Breast epithelium (tissue), 4 donors: ENCODE measurements around the gene C1RL. TPM values are rescaled to one million over a fixed set of nuclear protein-coding genes. Genes with fewer than 3 reads are reported as not detected.

Experiments
- DNase-seq, 2 donors: peaks; one replicate each; pipeline ENCODE4 v3.0.0-alpha.2; 2019; ENCODE audit warnings: low spot score in 2 of 2
- H3K27ac ChIP-seq, 2 donors: fragments of 200-600 bp; sonication (generic) in 1 of 2; one replicate each; pipeline ENCODE4 v1.5.1; 2016 to 2019; ENCODE audit warnings: mild to moderate bottlenecking in 1 of 2
- H3K27me3 ChIP-seq, 2 donors: fragments of 200-600 bp; sonication (generic) in 1 of 2; one replicate each; pipeline versions ENCODE4 v1.5.1 to v1.6.0; 2017 to 2019; ENCODE audit warnings: control low read depth in 1 of 2, mild to moderate bottlenecking in 1 of 2
- H3K36me3 ChIP-seq: fragments of 200-600 bp; one replicate; pipeline ENCODE4 v1.5.1; 2019
- H3K4me1 ChIP-seq, 2 donors: fragments of 200-600 bp; sonication (generic); one replicate each; pipeline ENCODE4 v1.5.1; 2016 to 2019; ENCODE audit warnings: control low read depth in 1 of 2
- H3K4me3 ChIP-seq, 3 donors: fragments of 200-600 bp; sonication (generic); 1 replicate in 2 of 3; 2 replicates in 1 of 3; pipeline ENCODE4 v1.5.1; 2016 to 2019; ENCODE audit warnings: mild to moderate bottlenecking in 3 of 3, moderate library complexity in 2 of 3
- H3K9me3 ChIP-seq, 2 donors: fragments of 200-600 bp; sonication (generic) in 1 of 2; one replicate each; pipeline ENCODE4 v1.5.1; 2016 to 2019; ENCODE audit warnings: control low read depth in 1 of 2
- POLR2A ChIP-seq: fragments of 450-650 bp; IDR thresholded peaks from one replicate; pipeline ENCODE4 v1.6.1; 2016; ENCODE audit warnings: antibody characterized with exemption, mild to moderate bottlenecking, moderate library complexity
- POLR2AphosphoS5 ChIP-seq, 3 donors: sonication (generic); formaldehyde crosslinking; IDR thresholded peaks; one replicate each; pipeline ENCODE4 v1.6.1; 2017; ENCODE audit warnings: antibody characterized with exemption in 3 of 3
- intact Hi-C: fragments of 100-400 bp; cut with DNase I; formaldehyde crosslinking; loops from one replicate; pipeline ENCODE4 v1.15.1; 2023; ENCODE audit warnings: low total_unique reads
- total RNA-seq, 3 donors: library from RNA; depleted of rRNA; stranded (reverse); fragments of >200 nt; gene quantifications; one replicate each; pipeline ENCODE4 v1.1.0, GENCODE V29; 2016
- TF ChIP-seq, protein P1 (sequence below), 3 donors: fragments of 450-650 bp; IDR thresholded peaks; one replicate each; pipeline ENCODE4 v1.5.1; 2016 to 2017; ENCODE audit warnings: antibody characterized with exemption in 3 of 3, mild to moderate bottlenecking in 3 of 3, moderate library complexity in 3 of 3

C1RL gene
- total RNA-seq, 3 donors from 2014 or later, result 80.6 to 138 (median 124) TPM

DNA sequence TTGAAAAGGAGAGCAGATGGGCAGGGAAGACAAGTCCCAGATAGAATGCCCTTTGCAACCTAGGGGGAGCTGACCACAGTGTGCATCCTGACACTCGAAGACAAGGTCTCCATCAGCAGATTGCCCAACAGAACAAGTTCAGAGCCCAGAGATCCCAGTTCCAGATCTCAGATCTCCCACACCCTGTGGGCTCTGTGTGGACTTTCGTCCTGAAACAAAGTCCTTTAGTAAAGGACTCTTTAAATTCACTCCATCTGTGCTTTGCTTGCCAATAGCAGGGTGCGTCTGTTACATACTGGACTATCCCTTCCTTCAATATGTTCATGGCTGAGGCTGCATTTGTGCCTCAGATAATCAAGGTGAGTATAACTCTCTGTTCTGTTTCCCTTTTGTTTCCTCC lies 8.7 kb upstream of the C1RL start:
- no peak for TF ChIP-seq POLR2AphosphoS5 (IDR thresholded peaks at IDR 0.05)
- TF ChIP-seq, protein P1, sequence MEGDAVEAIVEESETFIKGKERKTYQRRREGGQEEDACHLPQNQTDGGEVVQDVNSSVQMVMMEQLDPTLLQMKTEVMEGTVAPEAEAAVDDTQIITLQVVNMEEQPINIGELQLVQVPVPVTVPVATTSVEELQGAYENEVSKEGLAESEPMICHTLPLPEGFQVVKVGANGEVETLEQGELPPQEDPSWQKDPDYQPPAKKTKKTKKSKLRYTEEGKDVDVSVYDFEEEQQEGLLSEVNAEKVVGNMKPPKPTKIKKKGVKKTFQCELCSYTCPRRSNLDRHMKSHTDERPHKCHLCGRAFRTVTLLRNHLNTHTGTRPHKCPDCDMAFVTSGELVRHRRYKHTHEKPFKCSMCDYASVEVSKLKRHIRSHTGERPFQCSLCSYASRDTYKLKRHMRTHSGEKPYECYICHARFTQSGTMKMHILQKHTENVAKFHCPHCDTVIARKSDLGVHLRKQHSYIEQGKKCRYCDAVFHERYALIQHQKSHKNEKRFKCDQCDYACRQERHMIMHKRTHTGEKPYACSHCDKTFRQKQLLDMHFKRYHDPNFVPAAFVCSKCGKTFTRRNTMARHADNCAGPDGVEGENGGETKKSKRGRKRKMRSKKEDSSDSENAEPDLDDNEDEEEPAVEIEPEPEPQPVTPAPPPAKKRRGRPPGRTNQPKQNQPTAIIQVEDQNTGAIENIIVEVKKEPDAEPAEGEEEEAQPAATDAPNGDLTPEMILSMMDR (IDR thresholded peaks at IDR 0.05), result no peak
- TF ChIP-seq POLR2A, result no peak
- H3K27ac ChIP-seq, result no peak overlapping the region
- no peak for DNase-seq
- H3K36me3 ChIP-seq, result no peaks in the 10 kb centered on the region
- H3K4me1 ChIP-seq, result no peaks in the 10 kb centered on the region
- H3K27me3 ChIP-seq, result no peaks in the 10 kb centered on the region
- H3K4me3 ChIP-seq, result no peak overlapping the region
- no peaks in the 10 kb centered on the region for H3K9me3 ChIP-seq
- intact Hi-C loops, result loop anchor here (10.0 kb wide), 1 partner anchor 173 kb away; the partner anchor contains the start of genes C12orf57 and RNU7-1

DNA sequence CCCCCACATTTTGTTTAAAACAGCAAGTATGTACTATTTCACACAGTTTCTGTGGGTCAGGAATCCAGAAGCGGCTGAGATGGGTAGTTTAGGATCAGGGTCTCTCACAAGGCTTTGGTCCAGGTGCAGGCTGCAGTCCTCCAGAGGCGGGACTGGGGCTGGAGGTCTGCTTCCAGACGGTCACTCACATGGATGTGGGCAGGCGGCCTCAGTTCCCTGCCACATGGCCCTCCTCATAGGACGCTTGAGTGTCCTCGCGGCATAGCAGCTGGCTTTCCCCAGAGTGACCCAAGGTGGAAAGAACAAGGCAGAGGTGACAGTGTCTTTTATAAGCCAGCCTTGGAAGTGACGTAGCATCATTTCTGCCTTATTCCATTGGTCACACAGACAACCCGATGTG lies 7.9 kb upstream of the C1RL start:
- H3K4me1 ChIP-seq, result no peaks in the 10 kb centered on the region
- DNase-seq, result no peak
- no peaks in the 10 kb centered on the region for H3K36me3 ChIP-seq
- no peaks in the 10 kb centered on the region for H3K27me3 ChIP-seq
- H3K4me3 ChIP-seq, result no peak overlapping the region
- no peak overlapping the region for H3K27ac ChIP-seq
- no peak for TF ChIP-seq POLR2AphosphoS5 (IDR thresholded peaks at IDR 0.05)
- TF ChIP-seq, protein P1 (IDR thresholded peaks at IDR 0.05), result no peak
- no peak for TF ChIP-seq POLR2A
- intact Hi-C loops, result loop anchor here (10.0 kb wide), 1 partner anchor 172 kb away; the partner anchor contains the start of genes C12orf57 and RNU7-1
- no peaks in the 10 kb centered on the region for H3K9me3 ChIP-seq

GRCh38 chr12:7116196-7116595 lies 7.2 kb upstream of the C1RL start:
- no peak for DNase-seq
- intact Hi-C loops, result loop anchor here (10.0 kb wide), 1 partner anchor 171 kb away; the partner anchor contains the start of genes C12orf57 and RNU7-1

DNA sequence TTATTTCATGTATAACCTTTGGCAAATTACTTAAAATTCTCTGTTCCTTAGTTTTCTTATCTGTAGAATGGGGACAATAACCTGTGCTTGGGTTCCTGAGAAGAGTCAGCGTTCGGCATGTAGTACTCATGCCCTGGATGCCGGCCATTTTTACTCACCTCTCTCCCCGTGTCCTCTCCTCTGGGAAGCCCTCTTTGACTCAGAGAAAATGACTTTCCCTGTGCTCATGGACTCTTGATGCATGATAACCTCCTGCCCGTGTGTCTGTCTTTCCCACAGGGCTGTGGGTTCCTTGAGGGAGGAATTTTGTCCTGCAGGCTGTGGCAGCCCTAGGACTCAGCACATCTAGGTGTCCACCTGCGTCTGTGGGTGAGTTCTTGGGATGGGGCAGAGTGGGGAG lies 5.8 kb upstream of the C1RL start:
- DNase-seq, result no peak
- no peaks in the 10 kb centered on the region for H3K27me3 ChIP-seq
- intact Hi-C loops, result loop anchor here (10.0 kb wide), 1 partner anchor 170 kb away; the partner anchor contains the start of genes C12orf57 and RNU7-1

More at GRCh38 chr12:7116196-7116595, 7.2 kb upstream of the C1RL start:
- Histone ChIP-seq H3K27ac (peak overlapping the region in 1 of 2 donors; percentile 3), H3K27me3 (no peaks in the 10 kb centered on the region), H3K4me1 (no peaks in the 10 kb centered on the region), H3K9me3 (no peaks in the 10 kb centered on the region), H3K4me3 (no peak overlapping the region), H3K36me3 (no peaks in the 10 kb centered on the region)
- TF ChIP-seq POLR2A (no peak), POLR2AphosphoS5 (IDR thresholded peaks at IDR 0.05) (no peak)
- TF ChIP-seq, protein P1 (IDR thresholded peaks at IDR 0.05), result no peak

DNA sequence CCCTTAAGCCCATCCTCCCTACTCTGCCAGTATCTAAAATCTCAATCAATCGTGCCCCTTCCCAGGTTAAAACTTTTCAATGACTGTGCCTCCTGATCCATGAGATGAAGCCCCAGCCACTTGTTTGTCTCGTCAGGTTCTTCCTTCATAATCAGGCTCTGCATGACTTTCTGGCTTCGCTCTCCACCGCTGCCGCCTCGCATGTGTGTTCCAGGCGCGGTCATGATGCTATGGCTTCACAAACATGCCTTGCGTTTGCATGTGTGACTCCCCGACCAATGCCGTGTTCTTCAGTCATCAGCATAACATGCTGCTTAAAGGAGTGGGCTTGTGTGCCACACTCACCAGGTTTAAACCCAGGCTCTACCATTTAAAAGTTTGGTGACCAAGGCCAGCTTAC lies 5.0 kb upstream of the C1RL start:
- Histone ChIP-seq H3K27ac (peak overlapping the region in 1 of 2 donors; percentile 57), H3K9me3 (no peaks in the 10 kb centered on the region), H3K36me3 (no peaks in the 10 kb centered on the region), H3K4me3 (no peak overlapping the region), H3K4me1 (no peaks in the 10 kb centered on the region), H3K27me3 (no peaks in the 10 kb centered on the region)
- no peak for DNase-seq
- intact Hi-C loops, result loop anchor here (10.0 kb wide), 1 partner anchor 169 kb away; the partner anchor contains the start of genes C12orf57 and RNU7-1
- TF ChIP-seq POLR2AphosphoS5 (IDR thresholded peaks at IDR 0.05) (no peak), POLR2A (no peak)
- TF ChIP-seq, protein P1 (IDR thresholded peaks at IDR 0.05), result no peak

More for the DNA sequence above, 5.8 kb upstream of the C1RL start:
- H3K27ac ChIP-seq, result no peak overlapping the region
- no peak overlapping the region for H3K4me3 ChIP-seq
- H3K36me3 ChIP-seq, result no peaks in the 10 kb centered on the region
- no peaks in the 10 kb centered on the region for H3K9me3 ChIP-seq
- TF ChIP-seq POLR2A, result no peak
- TF ChIP-seq, protein P1 (IDR thresholded peaks at IDR 0.05), result no peak
- no peak for TF ChIP-seq POLR2AphosphoS5 (IDR thresholded peaks at IDR 0.05)
- no peaks in the 10 kb centered on the region for H3K4me1 ChIP-seq
